22Rv1 (cell line): Measurements from ENCODE around the gene DPAGT1.

Source experiments
- ZFX ChIP-seq: fragments of 450-650 bp; IDR thresholded peaks from 2 replicates; pipeline ENCODE4 v1.6.1; 2017; ENCODE audit warnings: antibody characterized with exemption, borderline replicate concordance
- TF ChIP-seq, protein P1 (sequence below): fragments of 450-650 bp; IDR thresholded peaks from 2 replicates; pipeline ENCODE4 v1.5.1; 2017; ENCODE audit warnings: mild to moderate bottlenecking

DNA sequence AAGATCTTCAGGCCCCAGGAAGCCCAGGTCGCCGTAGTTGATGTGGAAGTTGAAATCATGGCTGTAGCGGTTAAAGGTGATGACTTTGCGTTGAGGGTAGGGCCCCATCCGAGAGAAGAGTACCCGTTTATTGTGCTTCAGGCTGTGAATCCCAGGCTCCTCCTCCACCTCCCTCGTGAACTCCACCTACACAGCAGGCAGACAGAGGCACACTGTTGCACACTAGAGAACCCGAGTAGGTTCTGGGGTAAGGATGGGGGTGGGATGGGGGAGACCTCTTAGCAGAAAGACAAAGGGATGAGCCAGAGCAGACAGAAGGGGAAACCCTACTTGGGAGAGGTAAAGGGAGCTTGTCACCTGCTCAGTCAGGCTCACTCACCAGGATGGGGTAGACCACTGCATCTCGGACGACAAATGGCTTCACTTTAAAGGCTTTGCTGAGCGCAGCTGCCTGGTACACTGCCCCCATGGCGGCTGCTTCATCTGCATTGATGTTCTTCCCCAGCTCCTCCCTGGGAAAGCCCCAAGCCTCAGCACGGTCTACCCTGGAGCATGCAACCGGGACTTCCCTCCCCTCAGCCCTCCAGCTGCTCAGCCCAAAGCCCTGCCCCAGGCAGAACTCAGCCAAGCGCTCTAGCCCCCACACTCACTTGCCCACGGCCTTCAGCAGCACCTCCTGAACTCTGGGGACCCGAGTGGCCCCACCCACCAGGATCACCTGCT, 50.1 kb downstream of the DPAGT1 start:
- TF ChIP-seq, protein P1, sequence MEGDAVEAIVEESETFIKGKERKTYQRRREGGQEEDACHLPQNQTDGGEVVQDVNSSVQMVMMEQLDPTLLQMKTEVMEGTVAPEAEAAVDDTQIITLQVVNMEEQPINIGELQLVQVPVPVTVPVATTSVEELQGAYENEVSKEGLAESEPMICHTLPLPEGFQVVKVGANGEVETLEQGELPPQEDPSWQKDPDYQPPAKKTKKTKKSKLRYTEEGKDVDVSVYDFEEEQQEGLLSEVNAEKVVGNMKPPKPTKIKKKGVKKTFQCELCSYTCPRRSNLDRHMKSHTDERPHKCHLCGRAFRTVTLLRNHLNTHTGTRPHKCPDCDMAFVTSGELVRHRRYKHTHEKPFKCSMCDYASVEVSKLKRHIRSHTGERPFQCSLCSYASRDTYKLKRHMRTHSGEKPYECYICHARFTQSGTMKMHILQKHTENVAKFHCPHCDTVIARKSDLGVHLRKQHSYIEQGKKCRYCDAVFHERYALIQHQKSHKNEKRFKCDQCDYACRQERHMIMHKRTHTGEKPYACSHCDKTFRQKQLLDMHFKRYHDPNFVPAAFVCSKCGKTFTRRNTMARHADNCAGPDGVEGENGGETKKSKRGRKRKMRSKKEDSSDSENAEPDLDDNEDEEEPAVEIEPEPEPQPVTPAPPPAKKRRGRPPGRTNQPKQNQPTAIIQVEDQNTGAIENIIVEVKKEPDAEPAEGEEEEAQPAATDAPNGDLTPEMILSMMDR, result no peak
- TF ChIP-seq ZFX, result no peak
